ENCODE results near the gene PSPH. TPM values are rescaled to one million over a fixed set of nuclear protein-coding genes. Genes with fewer than 3 reads are reported as not detected.

The PSPH gene
- total and polyA plus RNA-seq, 3 donors from 2014 or later: 16.6 to 21.5 (median 18.4) TPM

- intact Hi-C loops (cut with DNase I; ENCODE audit: low total_unique reads): loop anchor here (10.0 kb wide), 1 partner anchor 65 kb away; no protein-coding TSS in a partner anchor
- no peaks in the 10 kb centered on the region for H3K9me3 ChIP-seq
- H3K27me3 ChIP-seq: no peaks in the 10 kb centered on the region
- DNase-seq: peak; percentile 81
- no peaks in the 10 kb centered on the region for H3K36me3 ChIP-seq (ENCODE audit: low read depth, missing control alignments)
- WGBS, 2 donors: 52 to 80% methylated on average over 6 to 7 of the region's 7 CpGs
- H3K27ac ChIP-seq: no peak overlapping the region
- TF ChIP-seq POLR2A (IDR thresholded peaks at IDR 0.05) (no peak), CTCF (IDR thresholded peaks at IDR 0.05) (no peak)
- no peak overlapping the region for H3K4me3 ChIP-seq
- H3K4me1 ChIP-seq: peaks cover 13% of the 10 kb centered on the region
Measured at GRCh38 chr7:56009695-56010094, 41.5 kb downstream of the PSPH start.

- Histone ChIP-seq H3K27me3 (no peaks in the 10 kb centered on the region), H3K27ac (peak overlapping the region in 1 of 2 donors; percentile 64), H3K9me3 (no peaks in the 10 kb centered on the region), H3K4me1 (peaks cover 13% of the 10 kb centered on the region), H3K36me3 (ENCODE audit: low read depth, missing control alignments) (no peaks in the 10 kb centered on the region), H3K4me3 (no peak overlapping the region)
- WGBS, 2 donors: 76 to 77% methylated on average over 9 of the region's 9 CpGs
- DNase-seq: peak; percentile 40
- TF ChIP-seq CTCF (IDR thresholded peaks at IDR 0.05) (no peak), POLR2A (IDR thresholded peaks at IDR 0.05) (no peak)
- intact Hi-C loops (cut with DNase I; ENCODE audit: low total_unique reads): loop anchor here (10.0 kb wide), 1 partner anchor 67 kb away; no protein-coding TSS in a partner anchor
Measured at GRCh38 chr7:56007891-56008290, 43.4 kb downstream of the PSPH start.

- H3K27ac ChIP-seq: peak overlapping the region in 1 of 2 donors; percentile 64
- no peaks in the 10 kb centered on the region for H3K36me3 ChIP-seq (ENCODE audit: low read depth, missing control alignments)
- no peaks in the 10 kb centered on the region for H3K9me3 ChIP-seq
- H3K4me3 ChIP-seq: no peak overlapping the region
- intact Hi-C loops (cut with DNase I; ENCODE audit: low total_unique reads): loop anchor here (10.0 kb wide), 1 partner anchor 68 kb away; no protein-coding TSS in a partner anchor
- peaks cover 13% of the 10 kb centered on the region for H3K4me1 ChIP-seq
- 79 to 84% methylated on average over 4 of the region's 4 CpGs for WGBS, 2 donors
- TF ChIP-seq POLR2A (IDR thresholded peaks at IDR 0.05): no peak
- no peak for TF ChIP-seq CTCF (IDR thresholded peaks at IDR 0.05)
- no peaks in the 10 kb centered on the region for H3K27me3 ChIP-seq
- DNase-seq: no peak
Measured at GRCh38 chr7:56007167-56007652, 44.0 kb downstream of the PSPH start.

- Histone ChIP-seq H3K27ac (no peak overlapping the region), H3K27me3 (no peaks in the 10 kb centered on the region), H3K4me1 (peaks cover 4% of the 10 kb centered on the region), H3K36me3 (ENCODE audit: low read depth, missing control alignments) (no peaks in the 10 kb centered on the region), H3K4me3 (no peak overlapping the region), H3K9me3 (no peaks in the 10 kb centered on the region)
- no peak for DNase-seq
- no peak for TF ChIP-seq POLR2A (IDR thresholded peaks at IDR 0.05)
- TF ChIP-seq CTCF (IDR thresholded peaks at IDR 0.05): no peak
- intact Hi-C loops (cut with DNase I; ENCODE audit: low total_unique reads): loop anchor here (10.0 kb wide), 1 partner anchor 71 kb away; no protein-coding TSS in a partner anchor
- 83 to 92% methylated on average over 4 of the region's 4 CpGs for WGBS, 2 donors
Measured at GRCh38 chr7:56003749-56004148, 47.5 kb downstream of the PSPH start.

All from testis (tissue), 3 donors.